Measurements from ENCODE around the gene SLC35E4. TPM values are rescaled to one million over a fixed set of nuclear protein-coding genes. Genes with fewer than 3 reads are reported as not detected.

The SLC35E4 gene
- total RNA-seq, 1 experiment from 2014 or later = 5.5 TPM

GRCh38 chr22:30637701-30638114 is 2.1 kb downstream of the SLC35E4 start:
- ChIA-PET CTCF (no interaction called here), POLR2A (no interaction called here)
- DNase-seq (ENCODE audit: low read depth, low spot score) = no peak
- H3K27ac ChIP-seq (ENCODE audit: low read length) = peak overlapping the region; percentile 13; the same call in 1 of the 2 replicates
- no peaks in the 10 kb centered on the region for H3K27me3 ChIP-seq (ENCODE audit: control insufficient read depth, insufficient read depth, low read length)
- peaks cover 10% of the 10 kb centered on the region; the same call in 1 of the 2 replicates for H3K4me1 ChIP-seq (ENCODE audit: control insufficient read depth, insufficient read depth, low read length)
- intact Hi-C loops (cut with micrococcal nuclease; ENCODE audit: unreplicated experiment) (no loop called here), in situ Hi-C loops (cut with HindIII; ENCODE audit: low pct_unique_long_range_greater_than_20kb, low sequenced_read_pairs) (no loop called here)
- TF ChIP-seq SIN3A (IDR thresholded peaks at IDR 0.05; ENCODE audit: borderline replicate concordance, insufficient read depth, low read depth, low read length) = no peak
- no peak for TF ChIP-seq REST (IDR thresholded peaks at IDR 0.05; ENCODE audit: insufficient read depth in 1 of 2, low read depth in 2 of 2, low read length in 1 of 2)
- TF ChIP-seq TCF7L2 (IDR thresholded peaks at IDR 0.05; ENCODE audit: low read depth, low read length) = no peak
- no peak for TF ChIP-seq POLR2AphosphoS5 (IDR thresholded peaks at IDR 0.05; ENCODE audit: low read depth, low read length)
- peak overlapping the region; percentile 60 to 73; a peak in 3 of 4 replicates for H3K4me3 ChIP-seq (ENCODE audit: low read depth in 2 of 2, low read length in 2 of 2)
- no TSS peak for BruUV-seq (replicated peaks)
- ATAC-seq = no peak
- H3K36me3 ChIP-seq (ENCODE audit: control insufficient read depth, insufficient read depth, low read length) = no peaks in the 10 kb centered on the region; the same call in 1 of the 2 replicates
- no peaks in the 10 kb centered on the region for H3K9me3 ChIP-seq (ENCODE audit: control insufficient read depth, insufficient read depth, low read depth, low read length)

- CTCF ChIA-PET = no interaction called here
- TF ChIP-seq SIN3A (IDR thresholded peaks at IDR 0.05; ENCODE audit: borderline replicate concordance, insufficient read depth, low read depth, low read length) (no peak), POLR2AphosphoS5 (IDR thresholded peaks at IDR 0.05; ENCODE audit: low read depth, low read length) (no peak), TCF7L2 (IDR thresholded peaks at IDR 0.05; ENCODE audit: low read depth, low read length) (no peak), CTCF (IDR thresholded peaks at IDR 0.05) (no peak)
Observed at GRCh38 chr22:30640361-30640760, 4.8 kb downstream of the SLC35E4 start.

GRCh38 chr22:30640839-30641430 is 5.4 kb downstream of the SLC35E4 start:
- no peaks in the 10 kb centered on the region for H3K27me3 ChIP-seq (ENCODE audit: control insufficient read depth, insufficient read depth, low read length)
- POLR2A ChIA-PET = no interaction called here

More at GRCh38 chr22:30640361-30640760, 4.8 kb downstream of the SLC35E4 start:
- in situ Hi-C loops (cut with HindIII; ENCODE audit: low pct_unique_long_range_greater_than_20kb, low sequenced_read_pairs) = no loop called here
- 0 out of 2 replicates have a peak, but pooled peaks cover 4% of the 10 kb centered on the region for H3K4me1 ChIP-seq (ENCODE audit: control insufficient read depth, insufficient read depth, low read length)
- no peaks in the 10 kb centered on the region for H3K9me3 ChIP-seq (ENCODE audit: control insufficient read depth, insufficient read depth, low read depth, low read length)
- no peak overlapping the region for H3K4me3 ChIP-seq (ENCODE audit: low read depth in 2 of 2, low read length in 2 of 2)
- POLR2A ChIA-PET = no interaction called here
- intact Hi-C loops (cut with micrococcal nuclease; ENCODE audit: unreplicated experiment) = no loop called here
- H3K27me3 ChIP-seq (ENCODE audit: control insufficient read depth, insufficient read depth, low read length) = no peaks in the 10 kb centered on the region
- ATAC-seq (no peak), DNase-seq (ENCODE audit: low read depth, low spot score) (no peak)
- no TSS peak for BruUV-seq (replicated peaks)
- H3K36me3 ChIP-seq (ENCODE audit: control insufficient read depth, insufficient read depth, low read length) = no peaks in the 10 kb centered on the region; the same call in 1 of the 2 replicates
- no peak overlapping the region for H3K27ac ChIP-seq (ENCODE audit: low read length)

More at GRCh38 chr22:30640839-30641430, 5.4 kb downstream of the SLC35E4 start:
- no peak for ATAC-seq
- no peaks in the 10 kb centered on the region; the same call in 1 of the 2 replicates for H3K36me3 ChIP-seq (ENCODE audit: control insufficient read depth, insufficient read depth, low read length)
- H3K27ac ChIP-seq (ENCODE audit: low read length) = no peak overlapping the region
- BruUV-seq (replicated peaks) = no TSS peak
- H3K4me1 ChIP-seq (ENCODE audit: control insufficient read depth, insufficient read depth, low read length) = 0 out of 2 replicates have a peak, but pooled peaks cover 4% of the 10 kb centered on the region
- DNase-seq (ENCODE audit: low read depth, low spot score) = no peak
- TF ChIP-seq POLR2AphosphoS5 (IDR thresholded peaks at IDR 0.05; ENCODE audit: low read depth, low read length) (no peak), REST (IDR thresholded peaks at IDR 0.05; ENCODE audit: insufficient read depth in 1 of 2, low read depth in 2 of 2, low read length in 1 of 2) (no peak), CTCF (IDR thresholded peaks at IDR 0.05) (no peak), TCF7L2 (IDR thresholded peaks at IDR 0.05; ENCODE audit: low read depth, low read length) (no peak), SIN3A (IDR thresholded peaks at IDR 0.05; ENCODE audit: borderline replicate concordance, insufficient read depth, low read depth, low read length) (no peak)
- CTCF ChIA-PET = no interaction called here
- no peaks in the 10 kb centered on the region for H3K9me3 ChIP-seq (ENCODE audit: control insufficient read depth, insufficient read depth, low read depth, low read length)
- intact Hi-C loops (cut with micrococcal nuclease; ENCODE audit: unreplicated experiment) (no loop called here), in situ Hi-C loops (cut with HindIII; ENCODE audit: low pct_unique_long_range_greater_than_20kb, low sequenced_read_pairs) (no loop called here)
- no peak overlapping the region for H3K4me3 ChIP-seq (ENCODE audit: low read depth in 2 of 2, low read length in 2 of 2)
